HepG2 (cell line): ENCODE data around the gene RHOG.

Experiments used
- EP300 ChIP-seq, 3 experiments: sonication (generic) in 1 of 3; formaldehyde crosslinking in 1 of 3; IDR thresholded peaks; 2 replicates each; pipeline versions ENCODE4 v1.5.1 to v1.6.1; 2011 to 2020; ENCODE audit warnings: low read depth in 2 of 3, low read length in 2 of 3, borderline replicate concordance in 1 of 3, improper control_type of control experiment in 1 of 3, mild to moderate bottlenecking in 1 of 3, missing genetic modification reagents in 1 of 3, moderate library complexity in 1 of 3
- FOXC1 ChIP-seq: sonication (generic); formaldehyde crosslinking; IDR thresholded peaks from 2 replicates; pipeline ENCODE4 v1.8.0; 2022; ENCODE audit warnings: mild to moderate bottlenecking, missing genetic modification reagents, borderline replicate concordance
- HOXA7 ChIP-seq: sonication (generic); formaldehyde crosslinking; IDR thresholded peaks from 2 replicates; pipeline ENCODE4 v1.8.1; 2022; ENCODE audit warnings: mild to moderate bottlenecking, missing genetic modification reagents, moderate library complexity
- POLR2AphosphoS2 ChIP-seq: IDR thresholded peaks from 2 replicates; pipeline ENCODE4 v1.6.1; 2011; ENCODE audit warnings: low read depth, low read length, improper control_type of control experiment
- ZNF143 ChIP-seq: sonication (generic); formaldehyde crosslinking; IDR thresholded peaks from 2 replicates; pipeline ENCODE4 v1.4.0; 2020; ENCODE audit warnings: missing genetic modification reagents
- ZSCAN20 ChIP-seq: sonication (generic); formaldehyde crosslinking; IDR thresholded peaks from 2 replicates; pipeline ENCODE4 v1.4.0; 2020; ENCODE audit warnings: missing genetic modification reagents, mild to moderate bottlenecking, borderline replicate concordance
- ZSCAN30 ChIP-seq: sonication (generic); formaldehyde crosslinking; IDR thresholded peaks from 2 replicates; pipeline ENCODE4 v1.5.0; 2020; ENCODE audit warnings: mild to moderate bottlenecking, missing genetic modification reagents
- TF ChIP-seq, protein P1 (sequence below): sonication (generic); formaldehyde crosslinking; IDR thresholded peaks from 2 replicates; pipeline ENCODE4 v1.8.1; 2023; ENCODE audit warnings: missing genetic modification reagents, inconsistent platforms, borderline replicate concordance
- TF ChIP-seq, protein P2 (sequence below): sonication (generic); formaldehyde crosslinking; IDR thresholded peaks from 2 replicates; pipeline ENCODE4 v1.5.0; 2020; ENCODE audit warnings: mild to moderate bottlenecking, missing genetic modification reagents, moderate library complexity

GRCh38 chr11:3824714-3825472 is 15.9 kb downstream of the RHOG start:
- TF ChIP-seq, protein P1, sequence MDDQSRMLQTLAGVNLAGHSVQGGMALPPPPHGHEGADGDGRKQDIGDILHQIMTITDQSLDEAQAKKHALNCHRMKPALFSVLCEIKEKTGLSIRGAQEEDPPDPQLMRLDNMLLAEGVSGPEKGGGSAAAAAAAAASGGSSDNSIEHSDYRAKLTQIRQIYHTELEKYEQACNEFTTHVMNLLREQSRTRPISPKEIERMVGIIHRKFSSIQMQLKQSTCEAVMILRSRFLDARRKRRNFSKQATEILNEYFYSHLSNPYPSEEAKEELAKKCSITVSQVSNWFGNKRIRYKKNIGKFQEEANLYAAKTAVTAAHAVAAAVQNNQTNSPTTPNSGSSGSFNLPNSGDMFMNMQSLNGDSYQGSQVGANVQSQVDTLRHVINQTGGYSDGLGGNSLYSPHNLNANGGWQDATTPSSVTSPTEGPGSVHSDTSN (CRISPR knock-in tag), result no peak
- TF ChIP-seq POLR2AphosphoS2, result no peak
- no peak for TF ChIP-seq ZNF143 (CRISPR knock-in tag)
- TF ChIP-seq FOXC1 (CRISPR knock-in tag), result no peak
- no peak for TF ChIP-seq HOXA7 (CRISPR knock-in tag)
- TF ChIP-seq ZSCAN20 (CRISPR knock-in tag), result no peak
- no peak for TF ChIP-seq EP300 (IDR thresholded peaks at IDR 0.05; ENCODE audit: low read depth in 2 of 2, low read length in 2 of 2)
- no peak for TF ChIP-seq EP300 (CRISPR knock-in tag; IDR thresholded peaks at IDR 0.05; ENCODE audit: borderline replicate concordance)
- TF ChIP-seq, protein P2, sequence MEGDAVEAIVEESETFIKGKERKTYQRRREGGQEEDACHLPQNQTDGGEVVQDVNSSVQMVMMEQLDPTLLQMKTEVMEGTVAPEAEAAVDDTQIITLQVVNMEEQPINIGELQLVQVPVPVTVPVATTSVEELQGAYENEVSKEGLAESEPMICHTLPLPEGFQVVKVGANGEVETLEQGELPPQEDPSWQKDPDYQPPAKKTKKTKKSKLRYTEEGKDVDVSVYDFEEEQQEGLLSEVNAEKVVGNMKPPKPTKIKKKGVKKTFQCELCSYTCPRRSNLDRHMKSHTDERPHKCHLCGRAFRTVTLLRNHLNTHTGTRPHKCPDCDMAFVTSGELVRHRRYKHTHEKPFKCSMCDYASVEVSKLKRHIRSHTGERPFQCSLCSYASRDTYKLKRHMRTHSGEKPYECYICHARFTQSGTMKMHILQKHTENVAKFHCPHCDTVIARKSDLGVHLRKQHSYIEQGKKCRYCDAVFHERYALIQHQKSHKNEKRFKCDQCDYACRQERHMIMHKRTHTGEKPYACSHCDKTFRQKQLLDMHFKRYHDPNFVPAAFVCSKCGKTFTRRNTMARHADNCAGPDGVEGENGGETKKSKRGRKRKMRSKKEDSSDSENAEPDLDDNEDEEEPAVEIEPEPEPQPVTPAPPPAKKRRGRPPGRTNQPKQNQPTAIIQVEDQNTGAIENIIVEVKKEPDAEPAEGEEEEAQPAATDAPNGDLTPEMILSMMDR (CRISPR knock-in tag), result peak; percentile 86
- no peak for TF ChIP-seq ZSCAN30
